Colonic mucosa (tissue), 4 donors: ENCODE data around the gene ANKRD13A. TPM values are rescaled to one million over a fixed set of nuclear protein-coding genes. Genes with fewer than 3 reads are reported as not detected.
"Not testable (repeated sequence)": the region's sequence is repeated elsewhere in the genome, so short reads cannot be mapped to it uniquely, and the experiment has no call there.

Experiments
- DNase-seq: peaks from one replicate; pipeline ENCODE4 v3.0.0-alpha.2; 2020
- H3K27ac ChIP-seq: fragments of 200-600 bp; one replicate; pipeline ENCODE4 v1.8.0; 2021
- H3K27me3 ChIP-seq: fragments of 200-600 bp; one replicate; pipeline ENCODE4 v1.8.0; 2021
- H3K36me3 ChIP-seq: fragments of 200-600 bp; one replicate; pipeline ENCODE4 v1.8.0; 2021
- H3K4me1 ChIP-seq: fragments of 200-600 bp; one replicate; pipeline ENCODE4 v1.8.0; 2021; ENCODE audit warnings: mild to moderate bottlenecking
- H3K4me3 ChIP-seq: fragments of 200-600 bp; one replicate; pipeline ENCODE4 v1.8.0; 2021
- H3K9ac ChIP-seq, 2 donors: one replicate each; pipeline ENCODE4 v1.7.0; 2013; ENCODE audit warnings: control low read depth in 2 of 2, low read depth in 2 of 2, low read length in 2 of 2
- H3K9me3 ChIP-seq: fragments of 200-600 bp; one replicate; pipeline ENCODE4 v1.8.0; 2021
- intact Hi-C: fragments of 100-400 bp; cut with DNase I; formaldehyde crosslinking; loops from one replicate; pipeline ENCODE4 v1.14.1; 2022
- total RNA-seq, 2 donors: library from RNA; stranded (reverse); fragmentation: NEBNext Ultra II Directional in 1 of 2; extraction: Animal tissue kit (Norgen Biotek cat#: 25700) in 1 of 2; gene quantifications; one replicate each; pipeline ENCODE4 v1.2.1, GENCODE V29; 2021
- TF ChIP-seq, protein P1 (sequence below): fragments of 200-600 bp; IDR thresholded peaks from one replicate; pipeline ENCODE4 v1.8.0; 2022; ENCODE audit warnings: antibody characterized with exemption, mild to moderate bottlenecking
- donor health status: healthy.
- donor health status: DM: no; HTN: no; CAD: no.
- donor health status: DM: no; HTN: no; CAD: no.

ANKRD13A gene
- total RNA-seq, 2 donors from 2014 or later: 39.9 to 69.1 TPM

DNA sequence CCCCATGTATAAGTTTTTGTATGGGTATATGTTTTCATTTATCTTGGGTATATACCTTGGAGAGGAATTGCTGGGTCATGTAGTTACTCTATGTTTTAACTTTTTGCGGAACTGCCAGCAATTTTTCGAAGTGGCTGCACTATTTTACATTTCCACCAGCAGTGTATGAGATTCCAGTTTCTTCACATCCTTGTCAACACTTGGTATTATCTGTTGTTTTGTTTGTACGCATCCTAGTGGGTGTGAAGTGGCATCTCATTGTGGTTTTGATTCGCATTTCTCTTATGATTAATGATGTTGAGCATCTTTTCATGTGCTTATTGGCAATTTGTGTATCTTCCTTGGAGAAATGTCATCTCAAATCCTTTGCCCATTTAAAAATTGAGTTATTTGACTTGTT, 6.9 kb downstream of the ANKRD13A start:
- intact Hi-C loops: no loop called here
- TF ChIP-seq, protein P1, sequence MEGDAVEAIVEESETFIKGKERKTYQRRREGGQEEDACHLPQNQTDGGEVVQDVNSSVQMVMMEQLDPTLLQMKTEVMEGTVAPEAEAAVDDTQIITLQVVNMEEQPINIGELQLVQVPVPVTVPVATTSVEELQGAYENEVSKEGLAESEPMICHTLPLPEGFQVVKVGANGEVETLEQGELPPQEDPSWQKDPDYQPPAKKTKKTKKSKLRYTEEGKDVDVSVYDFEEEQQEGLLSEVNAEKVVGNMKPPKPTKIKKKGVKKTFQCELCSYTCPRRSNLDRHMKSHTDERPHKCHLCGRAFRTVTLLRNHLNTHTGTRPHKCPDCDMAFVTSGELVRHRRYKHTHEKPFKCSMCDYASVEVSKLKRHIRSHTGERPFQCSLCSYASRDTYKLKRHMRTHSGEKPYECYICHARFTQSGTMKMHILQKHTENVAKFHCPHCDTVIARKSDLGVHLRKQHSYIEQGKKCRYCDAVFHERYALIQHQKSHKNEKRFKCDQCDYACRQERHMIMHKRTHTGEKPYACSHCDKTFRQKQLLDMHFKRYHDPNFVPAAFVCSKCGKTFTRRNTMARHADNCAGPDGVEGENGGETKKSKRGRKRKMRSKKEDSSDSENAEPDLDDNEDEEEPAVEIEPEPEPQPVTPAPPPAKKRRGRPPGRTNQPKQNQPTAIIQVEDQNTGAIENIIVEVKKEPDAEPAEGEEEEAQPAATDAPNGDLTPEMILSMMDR: no peak
- no peak for DNase-seq
- Histone ChIP-seq H3K9ac (no peak overlapping the region), H3K4me3 (no peak overlapping the region), H3K27me3 (no peaks in the 10 kb centered on the region), H3K36me3 (no peaks in the 10 kb centered on the region), H3K4me1 (peaks cover 23% of the 10 kb centered on the region), H3K27ac (no peak overlapping the region), H3K9me3 (no peaks in the 10 kb centered on the region)

DNA sequence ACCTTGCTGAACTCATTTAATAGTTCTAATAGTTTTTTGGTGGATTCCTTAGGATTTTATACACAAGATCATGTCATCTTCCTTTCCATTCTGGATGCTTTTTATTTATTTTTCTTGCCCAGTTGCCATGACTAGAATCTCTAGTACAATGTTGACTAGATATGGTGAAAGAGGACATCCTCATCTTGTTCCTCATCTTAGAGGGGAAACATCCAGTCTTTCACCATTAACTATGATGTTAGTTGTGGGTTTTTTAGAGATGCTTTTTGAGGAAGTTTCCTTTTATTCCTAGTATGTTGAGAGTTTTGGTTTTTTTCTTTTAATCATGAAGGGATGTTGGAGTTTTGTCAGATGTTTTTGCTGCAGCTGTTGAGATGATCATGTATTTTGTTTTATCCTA, 8.7 kb downstream of the ANKRD13A start:
- no peak for DNase-seq
- Histone ChIP-seq H3K4me3 (no peak overlapping the region), H3K27ac (no peak overlapping the region)

DNA sequence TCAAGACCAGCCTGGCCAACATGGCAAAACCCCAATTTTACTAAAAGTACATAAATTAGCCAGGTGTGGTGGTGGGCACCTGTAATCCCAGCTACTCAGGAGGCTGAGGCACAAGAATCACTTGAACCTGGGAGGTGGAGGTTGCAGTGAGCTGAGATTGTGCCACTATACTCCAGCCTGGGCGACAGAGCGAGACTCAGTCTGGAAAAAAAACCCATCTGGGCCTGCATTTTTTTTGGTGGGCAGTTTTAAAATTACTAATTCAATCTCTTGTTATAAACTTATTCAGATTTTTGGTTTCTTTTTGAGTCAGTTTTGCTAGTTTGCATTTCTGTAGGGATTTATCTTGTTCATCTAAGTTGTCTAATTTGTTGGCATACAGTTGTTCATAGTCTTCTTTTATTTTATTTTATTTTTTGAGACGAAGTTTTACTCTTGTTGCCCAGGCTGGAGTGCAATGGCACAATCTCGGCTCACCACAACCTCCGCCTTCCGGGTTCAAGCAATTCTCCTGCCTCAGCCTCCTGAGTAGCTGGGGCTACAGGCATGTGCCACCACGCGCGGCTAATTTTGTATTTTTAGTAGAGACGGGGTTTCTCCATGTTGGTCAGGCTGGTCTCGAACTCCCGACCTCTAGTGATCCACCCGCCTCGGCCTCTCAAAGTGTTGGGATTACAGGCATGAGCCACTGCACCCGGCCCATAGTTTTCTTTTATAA, 9.6 kb downstream of the ANKRD13A start:
- H3K4me1 ChIP-seq, H3K9ac ChIP-seq, H3K27ac ChIP-seq, H3K9me3 ChIP-seq, H3K27me3 ChIP-seq, H3K36me3 ChIP-seq, H3K4me3 ChIP-seq, DNase-seq, intact Hi-C loops: not testable (repeated sequence)

More for the DNA sequence above, 8.7 kb downstream of the ANKRD13A start:
- H3K9me3 ChIP-seq: no peaks in the 10 kb centered on the region
- no peaks in the 10 kb centered on the region for H3K27me3 ChIP-seq
- intact Hi-C loops: no loop called here
- no peaks in the 10 kb centered on the region for H3K36me3 ChIP-seq
- H3K9ac ChIP-seq: no peak overlapping the region
- TF ChIP-seq, protein P1: no peak
- H3K4me1 ChIP-seq: peaks cover 13% of the 10 kb centered on the region

DNA sequence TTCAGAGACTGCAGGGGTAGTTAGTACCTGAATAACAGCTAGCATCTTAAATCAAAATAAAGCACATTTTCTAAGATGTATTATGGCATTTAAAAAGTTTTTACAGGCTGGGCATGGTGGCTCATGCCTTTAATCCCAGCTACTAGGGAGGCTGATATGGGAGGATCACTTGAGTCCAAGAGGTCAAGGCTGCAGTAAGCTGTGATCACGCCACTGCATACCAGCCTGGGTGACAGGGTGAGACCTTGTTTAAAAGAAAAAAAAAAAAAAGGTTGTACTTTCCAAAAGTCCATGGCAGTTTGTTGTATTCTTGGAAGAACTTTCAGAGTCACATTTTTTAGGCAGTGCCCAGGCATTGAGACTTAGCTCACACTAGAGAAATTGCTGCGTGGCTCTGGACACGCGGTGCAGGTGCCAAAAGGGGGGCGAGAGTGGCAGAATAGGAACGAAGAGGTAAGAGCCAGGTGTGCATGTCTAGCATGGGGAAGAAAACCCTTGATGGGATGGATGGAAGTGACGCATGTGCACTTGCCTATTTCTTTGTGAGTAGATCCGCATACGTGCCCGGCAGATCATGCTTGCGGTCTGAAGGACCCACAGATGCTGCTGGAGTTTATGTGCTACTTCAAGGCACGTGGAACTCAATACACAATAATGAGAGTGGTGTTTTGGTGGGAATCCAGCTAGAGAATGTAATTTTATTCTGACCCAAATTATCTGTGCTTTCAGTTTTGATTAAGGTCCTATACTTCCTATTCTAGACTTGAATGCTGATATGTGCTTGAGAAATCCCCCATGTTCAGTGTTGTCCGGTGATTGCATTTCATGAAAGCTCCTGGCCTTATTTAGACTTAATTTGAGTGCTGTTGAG, 11.9 kb downstream of the ANKRD13A start:
- H3K27ac ChIP-seq: peak overlapping the region; percentile 4
- no peak overlapping the region for H3K4me3 ChIP-seq
- intact Hi-C loops: no loop called here
- DNase-seq: no peak
- no peaks in the 10 kb centered on the region for H3K4me1 ChIP-seq
- H3K9ac ChIP-seq: no peak overlapping the region
- TF ChIP-seq, protein P1: no peak
- H3K9me3 ChIP-seq: no peaks in the 10 kb centered on the region
- no peaks in the 10 kb centered on the region for H3K27me3 ChIP-seq
- H3K36me3 ChIP-seq: no peaks in the 10 kb centered on the region

DNA sequence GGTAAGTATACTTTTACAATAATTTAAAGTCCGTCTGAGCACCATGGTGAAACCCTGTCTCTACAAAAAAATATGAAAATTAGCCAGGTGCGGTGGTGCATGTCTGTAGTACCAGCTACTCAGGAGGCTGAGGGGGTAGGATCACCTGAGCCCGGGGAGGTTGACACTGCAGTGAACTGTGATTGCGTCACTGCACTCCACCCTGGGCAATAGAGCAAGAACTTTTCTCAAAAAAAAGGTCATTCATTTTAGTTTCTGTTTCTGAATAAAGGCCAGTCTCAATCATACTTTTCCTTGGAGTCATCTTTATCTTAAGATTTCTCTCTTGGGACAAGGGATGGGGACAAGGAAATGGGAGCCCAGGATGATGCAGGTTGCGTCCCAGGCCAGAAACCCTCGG, 12.9 kb downstream of the ANKRD13A start:
- DNase-seq: no peak
- intact Hi-C loops: no loop called here
- no peak overlapping the region for H3K27ac ChIP-seq
- H3K9ac ChIP-seq: no peak overlapping the region
- H3K27me3 ChIP-seq: no peaks in the 10 kb centered on the region
- no peaks in the 10 kb centered on the region for H3K9me3 ChIP-seq
- H3K36me3 ChIP-seq: peaks cover 6% of the 10 kb centered on the region
- TF ChIP-seq, protein P1: no peak
- no peak overlapping the region for H3K4me3 ChIP-seq
- H3K4me1 ChIP-seq: no peaks in the 10 kb centered on the region

DNA sequence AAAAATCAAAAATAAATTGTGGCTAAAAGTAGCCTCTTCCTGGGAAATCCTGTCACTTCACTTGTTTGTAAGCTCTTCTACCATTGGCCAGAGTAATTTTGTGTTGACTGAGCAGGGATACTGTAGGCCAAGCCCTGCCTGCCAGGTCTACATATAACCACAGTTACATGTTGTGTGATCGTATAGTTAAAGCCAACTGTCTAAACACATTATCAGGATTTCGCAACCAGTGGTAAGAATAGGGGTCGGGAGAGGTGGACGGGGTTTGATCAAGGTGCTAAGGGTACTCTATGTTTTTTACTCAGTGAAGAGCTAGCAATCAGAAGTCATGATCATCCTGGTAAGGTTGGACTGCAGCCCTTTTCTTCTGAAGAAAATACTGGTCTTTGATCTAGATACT, 13.4 kb downstream of the ANKRD13A start:
- DNase-seq: no peak
- H3K4me1 ChIP-seq: no peaks in the 10 kb centered on the region
- no peak overlapping the region for H3K27ac ChIP-seq
- no peaks in the 10 kb centered on the region for H3K9me3 ChIP-seq
- no peak overlapping the region for H3K9ac ChIP-seq
- intact Hi-C loops: no loop called here
- peaks cover 6% of the 10 kb centered on the region for H3K36me3 ChIP-seq
- no peaks in the 10 kb centered on the region for H3K27me3 ChIP-seq
- H3K4me3 ChIP-seq: no peak overlapping the region
- TF ChIP-seq, protein P1: no peak
